Activated T-cell treated with anti-CD3 and anti-CD28 coated beads, Interleukin-2, amount 50 U/mL, for 72 hours (primary cell): ENCODE measurements around the gene AP5S1. TPM values are rescaled to one million over a fixed set of nuclear protein-coding genes. Genes with fewer than 3 reads are reported as not detected.
A peak's percentile ranks its signal among the peaks of the same experiment; 100 is the strongest.

Source experiments
- ATAC-seq, 2 donors: fragments of 150-1000 bp; cut with Tn5 transposase; replicated peaks in 1 of 2; 2 replicates each; pipeline ENCODE4 v1.10.0; 2021; ENCODE audit warnings: moderate library complexity in 2 of 2, mild to moderate bottlenecking in 1 of 2
- DNase-seq, 2 donors: peaks; one replicate each; pipeline ENCODE4 v3.0.0; 2021 to 2022; ENCODE audit warnings: mixed read lengths in 1 of 2
- H3K27ac Mint-ChIP-seq: one replicate; pipeline ENCODE4 v1.8.0; 2022; ENCODE audit warnings: mild to moderate bottlenecking, moderate library complexity, mixed read lengths
- H3K27me3 Mint-ChIP-seq: one replicate; pipeline ENCODE4 v1.8.0; 2022; ENCODE audit warnings: low read depth, mixed read lengths
- H3K36me3 Mint-ChIP-seq, 2 donors: one replicate each; pipeline ENCODE4 v1.8.0; 2022; ENCODE audit warnings: mixed read lengths in 2 of 2, mild to moderate bottlenecking in 1 of 2; ENCODE audit not compliant: insufficient read depth in 2 of 2
- H3K4me1 Mint-ChIP-seq: one replicate; pipeline ENCODE4 v1.8.0; 2022; ENCODE audit warnings: low read depth, mixed read lengths
- H3K4me3 Mint-ChIP-seq, 2 donors: one replicate each; pipeline ENCODE4 v1.8.0; 2022; ENCODE audit warnings: mild to moderate bottlenecking in 2 of 2, mixed read lengths in 2 of 2, moderate library complexity in 2 of 2
- H3K9me3 Mint-ChIP-seq, 2 donors: one replicate each; pipeline ENCODE4 v1.8.0; 2022; ENCODE audit warnings: mixed read lengths in 2 of 2
- total RNA-seq, 2 donors: library from RNA; stranded (reverse); gene quantifications; one replicate each; pipeline ENCODE4 v1.2.3, GENCODE V29; 2022

Gene AP5S1
- total RNA-seq, 2 donors from 2014 or later, result 10.3 to 13.7 TPM

- Mint-ChIP-seq H3K9me3 (no peaks in the 10 kb centered on the region), H3K27me3 (no peaks in the 10 kb centered on the region), H3K36me3 (peaks cover 3 to 12% of the 10 kb centered on the region in 2 donors), H3K4me1 (peaks cover 51% of the 10 kb centered on the region), H3K27ac (no peak overlapping the region), H3K4me3 (no peak overlapping the region)
- ATAC-seq (no peak), DNase-seq (no peak)
Measured at GRCh38 chr20:3808544-3808943, 11.8 kb upstream of the AP5S1 start.

- ATAC-seq (peak; percentile 92 to 94), DNase-seq (peak; percentile 94 to 96)
- H3K27me3 Mint-ChIP-seq, result no peaks in the 10 kb centered on the region
- H3K4me3 Mint-ChIP-seq, result peak overlapping the region; percentile 91 to 97
- H3K27ac Mint-ChIP-seq, result peak overlapping the region; percentile 95
- peaks cover 0 to 2% of the 10 kb centered on the region in 2 donors for H3K36me3 Mint-ChIP-seq
- peaks cover 67% of the 10 kb centered on the region for H3K4me1 Mint-ChIP-seq
- H3K9me3 Mint-ChIP-seq, result no peaks in the 10 kb centered on the region
Measured at GRCh38 chr20:3811467-3812258, 8.7 kb upstream of the AP5S1 start.

- ATAC-seq, result no peak
Measured at GRCh38 chr20:3812259-3812681, 8.1 kb upstream of the AP5S1 start.

GRCh38 chr20:3812975-3813847, 7.1 kb upstream of the AP5S1 start:
- Mint-ChIP-seq H3K4me1 (peaks cover 66% of the 10 kb centered on the region), H3K27ac (peak overlapping the region; percentile 6), H3K27me3 (no peaks in the 10 kb centered on the region), H3K9me3 (no peaks in the 10 kb centered on the region), H3K4me3 (peak overlapping the region; percentile 28 to 54), H3K36me3 (peaks cover 0 to 2% of the 10 kb centered on the region in 2 donors)
- ATAC-seq (peak in 1 of 2 donors; percentile 0), DNase-seq (no peak)

More at GRCh38 chr20:3812259-3812681, 8.1 kb upstream of the AP5S1 start:
- Mint-ChIP-seq H3K27ac (peak overlapping the region; percentile 95), H3K4me1 (peaks cover 67% of the 10 kb centered on the region), H3K36me3 (peaks cover 0 to 2% of the 10 kb centered on the region in 2 donors), H3K4me3 (peak overlapping the region; percentile 91 to 97), H3K9me3 (no peaks in the 10 kb centered on the region), H3K27me3 (no peaks in the 10 kb centered on the region)
- DNase-seq, result no peak

- Mint-ChIP-seq H3K36me3 (peaks cover 0 to 2% of the 10 kb centered on the region in 2 donors), H3K27me3 (no peaks in the 10 kb centered on the region), H3K4me3 (peak overlapping the region; percentile 28 to 54), H3K9me3 (no peaks in the 10 kb centered on the region), H3K4me1 (peaks cover 73% of the 10 kb centered on the region), H3K27ac (no peak overlapping the region)
- ATAC-seq (peak; percentile 39 to 47), DNase-seq (peak; percentile 41 to 55)
Measured at GRCh38 chr20:3813848-3814581, 6.3 kb upstream of the AP5S1 start.

- H3K27me3 Mint-ChIP-seq, result no peaks in the 10 kb centered on the region
- peak overlapping the region in 1 of 2 donors; percentile 5 for H3K4me3 Mint-ChIP-seq
- peak overlapping the region; percentile 74 for H3K27ac Mint-ChIP-seq
- ATAC-seq (no peak), DNase-seq (no peak)
- peaks cover 0 to 2% of the 10 kb centered on the region in 2 donors for H3K36me3 Mint-ChIP-seq
- H3K9me3 Mint-ChIP-seq, result no peaks in the 10 kb centered on the region
- peaks cover 83% of the 10 kb centered on the region for H3K4me1 Mint-ChIP-seq
Measured at GRCh38 chr20:3814928-3815495, 5.3 kb upstream of the AP5S1 start.

- no peak for ATAC-seq
- Mint-ChIP-seq H3K9me3 (no peaks in the 10 kb centered on the region), H3K4me1 (peaks cover 80% of the 10 kb centered on the region), H3K27me3 (no peaks in the 10 kb centered on the region), H3K36me3 (peaks cover 0 to 2% of the 10 kb centered on the region in 2 donors), H3K27ac (peak overlapping the region; percentile 74), H3K4me3 (peak overlapping the region; percentile 64 to 82)
- DNase-seq, result peak; percentile 50 to 51
Measured at GRCh38 chr20:3815703-3816315, 4.5 kb upstream of the AP5S1 start.

GRCh38 chr20:3818155-3819151, 1.9 kb upstream of the AP5S1 start:
- ATAC-seq (no peak), DNase-seq (peak in 1 of 2 donors; percentile 44)
- Mint-ChIP-seq H3K36me3 (no peaks in the 10 kb centered on the region), H3K27ac (peak overlapping the region; percentile 68), H3K27me3 (no peaks in the 10 kb centered on the region), H3K9me3 (no peaks in the 10 kb centered on the region), H3K4me3 (peak overlapping the region; percentile 61 to 66), H3K4me1 (peaks cover 66% of the 10 kb centered on the region)

GRCh38 chr20:3819411-3820047, 818 bp upstream of the AP5S1 start:
- no peaks in the 10 kb centered on the region for H3K27me3 Mint-ChIP-seq

GRCh38 chr20:3820901-3821727, 767 bp downstream of the AP5S1 start:
- no peaks in the 10 kb centered on the region for H3K9me3 Mint-ChIP-seq
- no peaks in the 10 kb centered on the region for H3K36me3 Mint-ChIP-seq

More at GRCh38 chr20:3819411-3820047, 818 bp upstream of the AP5S1 start:
- DNase-seq, result peak in 1 of 2 donors; percentile 27
- Mint-ChIP-seq H3K36me3 (no peaks in the 10 kb centered on the region), H3K4me3 (peak overlapping the region; percentile 82 to 93), H3K9me3 (no peaks in the 10 kb centered on the region), H3K27ac (peak overlapping the region; percentile 95), H3K4me1 (peaks cover 59% of the 10 kb centered on the region)
- no peak for ATAC-seq

More at GRCh38 chr20:3820901-3821727, 767 bp downstream of the AP5S1 start:
- Mint-ChIP-seq H3K4me3 (peak overlapping the region; percentile 82 to 93), H3K27me3 (no peaks in the 10 kb centered on the region), H3K27ac (peak overlapping the region; percentile 97), H3K4me1 (peaks cover 45% of the 10 kb centered on the region)
- ATAC-seq (no peak), DNase-seq (no peak)
